ENCODE measurements around the gene SLC25A47.
"Not testable (repeated sequence)": the region's sequence is repeated elsewhere in the genome, so short reads cannot be mapped to it uniquely, and the experiment has no call there.

Gene SLC25A47

GRCh38 chr14:100328495-100329163 is 5.5 kb downstream of the SLC25A47 start:
- no peak for DNase-seq

GRCh38 chr14:100329233-100330006 is 6.3 kb downstream of the SLC25A47 start:
- no peak for DNase-seq

GRCh38 chr14:100330007-100330344 is 6.8 kb downstream of the SLC25A47 start:
- no peak for DNase-seq

GRCh38 chr14:100330388-100330931 is 7.3 kb downstream of the SLC25A47 start:
- DNase-seq = no peak

- no peak for DNase-seq
Observed at GRCh38 chr14:100332071-100332639, 9.0 kb downstream of the SLC25A47 start.

GRCh38 chr14:100332797-100333196 is 9.7 kb downstream of the SLC25A47 start:
- DNase-seq = no peak

- no peak for DNase-seq
Observed at GRCh38 chr14:100333311-100333710, 10.2 kb downstream of the SLC25A47 start.

GRCh38 chr14:100333827-100334226 is 10.7 kb downstream of the SLC25A47 start:
- no peak for DNase-seq

- DNase-seq = no peak
Observed at GRCh38 chr14:100334904-100335303, 11.8 kb downstream of the SLC25A47 start.

GRCh38 chr14:100336618-100337530 is 13.7 kb downstream of the SLC25A47 start:
- no peak for DNase-seq

- no peak for DNase-seq
Observed at GRCh38 chr14:100339766-100340422, 16.8 kb downstream of the SLC25A47 start.

- no peak for DNase-seq
Observed at GRCh38 chr14:100340423-100340813, 17.3 kb downstream of the SLC25A47 start.

GRCh38 chr14:100341301-100342031 is 18.3 kb downstream of the SLC25A47 start:
- DNase-seq = no peak

GRCh38 chr14:100342195-100342594 is 19.1 kb downstream of the SLC25A47 start:
- no peak for DNase-seq

GRCh38 chr14:100342826-100343225 is 19.7 kb downstream of the SLC25A47 start:
- DNase-seq = not testable (repeated sequence)

- DNase-seq = not testable (repeated sequence)
Observed at GRCh38 chr14:100344657-100345056, 21.5 kb downstream of the SLC25A47 start.

- DNase-seq = no peak
Observed at GRCh38 chr14:100345711-100346110, 22.6 kb downstream of the SLC25A47 start.

- no peak for DNase-seq
Observed at GRCh38 chr14:100346306-100347091, 23.4 kb downstream of the SLC25A47 start.

GRCh38 chr14:100348253-100348729 is 25.2 kb downstream of the SLC25A47 start:
- DNase-seq = no peak

All from activated CD4-positive, alpha-beta T cell treated with anti-CD3 and anti-CD28 coated beads, Interleukin-2, amount 50 U/mL, for 4 hours (primary cell).